ENCODE results near the gene SLC6A2. TPM values are rescaled to one million over a fixed set of nuclear protein-coding genes. Genes with fewer than 3 reads are reported as not detected.

The SLC6A2 gene
- total and polyA plus RNA-seq, 7 donors = 0.10 to 0.14 TPM; not detected in 5

GRCh38 chr16:55687802-55688201 lies 32.0 kb downstream of the SLC6A2 start:
- no peak overlapping the region for H3K4me3 ChIP-seq
- no peaks in the 10 kb centered on the region for H3K9me3 ChIP-seq
- H3K4me1 ChIP-seq = no peaks in the 10 kb centered on the region
- DNase-seq = no peak
- TF ChIP-seq CTCF (IDR thresholded peaks at IDR 0.05) = no peak
- TF ChIP-seq EP300 (IDR thresholded peaks at IDR 0.05) = no peak
- no peak for TF ChIP-seq POLR2AphosphoS5 (IDR thresholded peaks at IDR 0.05)
- no peak for TF ChIP-seq POLR2A (IDR thresholded peaks at IDR 0.05)
- no peak overlapping the region for H3K27ac ChIP-seq
- WGBS, 2 donors = 64 to 81% methylated on average over 2 of the region's 2 CpGs
- peaks cover 0 to 10% (median 0%) of the 10 kb centered on the region in 3 donors for H3K27me3 ChIP-seq
- no peaks in the 10 kb centered on the region for H3K36me3 ChIP-seq
- intact Hi-C loops (cut with DNase I) = no loop called here

GRCh38 chr16:55690841-55691240 lies 35.1 kb downstream of the SLC6A2 start:
- TF ChIP-seq EP300 (IDR thresholded peaks at IDR 0.05) = no peak
- no peak for TF ChIP-seq CTCF (IDR thresholded peaks at IDR 0.05)
- TF ChIP-seq POLR2AphosphoS5 (IDR thresholded peaks at IDR 0.05) = no peak
- no peak for TF ChIP-seq POLR2A (IDR thresholded peaks at IDR 0.05)
- no peak overlapping the region for H3K4me3 ChIP-seq
- no peaks in the 10 kb centered on the region for H3K4me1 ChIP-seq
- intact Hi-C loops (cut with DNase I) = no loop called here
- no peak for DNase-seq
- 24 to 30% methylated on average over 1 of the region's 1 CpG for WGBS, 2 donors
- H3K36me3 ChIP-seq = no peaks in the 10 kb centered on the region
- H3K27ac ChIP-seq = no peak overlapping the region
- peaks cover 0 to 3% (median 0%) of the 10 kb centered on the region in 3 donors for H3K27me3 ChIP-seq
- no peaks in the 10 kb centered on the region for H3K9me3 ChIP-seq

- no peak for TF ChIP-seq EP300 (IDR thresholded peaks at IDR 0.05)
- no peak for TF ChIP-seq POLR2AphosphoS5 (IDR thresholded peaks at IDR 0.05)
- TF ChIP-seq CTCF (IDR thresholded peaks at IDR 0.05) = no peak
- no peak for TF ChIP-seq POLR2A (IDR thresholded peaks at IDR 0.05)
- no peak for DNase-seq
- Histone ChIP-seq H3K9me3 (no peaks in the 10 kb centered on the region), H3K36me3 (no peaks in the 10 kb centered on the region), H3K4me3 (no peak overlapping the region), H3K4me1 (no peaks in the 10 kb centered on the region), H3K27ac (no peak overlapping the region), H3K27me3 (no peaks in the 10 kb centered on the region)
- WGBS, 2 donors = 93 to 94% methylated on average over 12 of the region's 12 CpGs
- intact Hi-C loops (cut with DNase I) = no loop called here
Measured at GRCh38 chr16:55691771-55692170, 36.0 kb downstream of the SLC6A2 start.

- Histone ChIP-seq H3K27me3 (no peaks in the 10 kb centered on the region), H3K4me3 (no peak overlapping the region), H3K4me1 (no peaks in the 10 kb centered on the region), H3K9me3 (no peaks in the 10 kb centered on the region), H3K36me3 (no peaks in the 10 kb centered on the region), H3K27ac (no peak overlapping the region)
- intact Hi-C loops (cut with DNase I) = no loop called here
- TF ChIP-seq POLR2AphosphoS5 (IDR thresholded peaks at IDR 0.05) = no peak
- no peak for TF ChIP-seq EP300 (IDR thresholded peaks at IDR 0.05)
- no peak for TF ChIP-seq CTCF (IDR thresholded peaks at IDR 0.05)
- TF ChIP-seq POLR2A (IDR thresholded peaks at IDR 0.05) = no peak
- WGBS, 2 donors = 74 to 86% methylated on average over 5 of the region's 5 CpGs
- DNase-seq = no peak
Measured at GRCh38 chr16:55695595-55695994, 39.8 kb downstream of the SLC6A2 start.

GRCh38 chr16:55697867-55698266 lies 42.1 kb downstream of the SLC6A2 start:
- Histone ChIP-seq H3K4me1 (no peaks in the 10 kb centered on the region), H3K9me3 (no peaks in the 10 kb centered on the region), H3K27ac (no peak overlapping the region), H3K4me3 (no peak overlapping the region), H3K36me3 (no peaks in the 10 kb centered on the region), H3K27me3 (peaks cover 0 to 2% (median 0%) of the 10 kb centered on the region in 3 donors)
- DNase-seq = no peak
- intact Hi-C loops (cut with DNase I) = no loop called here
- WGBS, 2 donors = 77 to 78% methylated on average over 7 of the region's 7 CpGs
- TF ChIP-seq POLR2A (IDR thresholded peaks at IDR 0.05) (no peak), CTCF (IDR thresholded peaks at IDR 0.05) (no peak), POLR2AphosphoS5 (IDR thresholded peaks at IDR 0.05) (no peak), EP300 (IDR thresholded peaks at IDR 0.05) (no peak)
